ENCODE measurements around the gene GNAT3. TPM values are rescaled to one million over a fixed set of nuclear protein-coding genes. Genes with fewer than 3 reads are reported as not detected.

The GNAT3 gene
- total and polyA plus RNA-seq, 2 donors from 2014 or later = not detected

DNA sequence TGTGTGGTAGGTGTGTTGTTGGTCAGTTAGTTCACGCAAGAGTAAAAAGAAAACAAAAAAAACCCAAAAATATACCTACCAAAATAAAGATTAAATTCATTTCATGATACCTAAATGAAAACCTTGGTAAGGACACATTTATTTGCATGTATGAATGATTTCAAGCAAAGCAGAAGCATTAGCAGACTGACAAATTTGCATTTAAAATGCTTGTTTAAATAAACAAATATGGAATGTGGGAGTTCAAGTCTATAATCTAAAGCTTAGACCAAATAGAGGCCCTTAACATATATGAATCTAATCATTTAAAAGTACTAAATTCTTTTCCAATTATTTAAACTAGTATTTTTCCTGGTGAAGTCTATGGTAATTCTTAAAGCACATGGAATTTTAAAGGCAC is 35.8 kb downstream of the GNAT3 start:
- no peak for FAIRE-seq

DNA sequence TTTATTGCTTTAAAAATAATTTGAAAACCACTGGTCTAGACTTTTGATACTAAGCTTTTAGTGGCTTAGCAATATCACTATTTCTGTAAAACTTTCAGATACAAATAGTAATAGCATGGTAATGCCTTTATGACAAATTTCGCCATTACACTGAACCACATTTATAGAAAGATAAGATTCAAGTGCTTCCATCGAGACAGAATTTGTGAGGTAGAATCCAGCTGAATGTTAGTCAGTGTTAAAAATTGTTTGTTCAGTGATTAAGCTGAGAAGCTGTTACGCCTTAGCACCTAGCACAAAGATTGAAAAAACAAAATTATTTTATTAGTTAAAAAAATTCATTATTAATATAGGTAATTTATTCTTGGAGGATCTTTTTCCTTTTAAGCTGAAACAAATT is 36.5 kb downstream of the GNAT3 start:
- TF ChIP-seq, protein P1, sequence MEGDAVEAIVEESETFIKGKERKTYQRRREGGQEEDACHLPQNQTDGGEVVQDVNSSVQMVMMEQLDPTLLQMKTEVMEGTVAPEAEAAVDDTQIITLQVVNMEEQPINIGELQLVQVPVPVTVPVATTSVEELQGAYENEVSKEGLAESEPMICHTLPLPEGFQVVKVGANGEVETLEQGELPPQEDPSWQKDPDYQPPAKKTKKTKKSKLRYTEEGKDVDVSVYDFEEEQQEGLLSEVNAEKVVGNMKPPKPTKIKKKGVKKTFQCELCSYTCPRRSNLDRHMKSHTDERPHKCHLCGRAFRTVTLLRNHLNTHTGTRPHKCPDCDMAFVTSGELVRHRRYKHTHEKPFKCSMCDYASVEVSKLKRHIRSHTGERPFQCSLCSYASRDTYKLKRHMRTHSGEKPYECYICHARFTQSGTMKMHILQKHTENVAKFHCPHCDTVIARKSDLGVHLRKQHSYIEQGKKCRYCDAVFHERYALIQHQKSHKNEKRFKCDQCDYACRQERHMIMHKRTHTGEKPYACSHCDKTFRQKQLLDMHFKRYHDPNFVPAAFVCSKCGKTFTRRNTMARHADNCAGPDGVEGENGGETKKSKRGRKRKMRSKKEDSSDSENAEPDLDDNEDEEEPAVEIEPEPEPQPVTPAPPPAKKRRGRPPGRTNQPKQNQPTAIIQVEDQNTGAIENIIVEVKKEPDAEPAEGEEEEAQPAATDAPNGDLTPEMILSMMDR (IDR thresholded peaks at IDR 0.05; ENCODE audit: borderline replicate concordance, extremely low read depth, insufficient read depth) = no peak

More for the DNA sequence above, 35.8 kb downstream of the GNAT3 start:
- H3K9me3 ChIP-seq (ENCODE audit: control insufficient read depth in 2 of 3, insufficient read depth in 1 of 3, low read length in 3 of 3) = no peaks in the 10 kb centered on the region
- no peak for DNase-seq
- H3K4me3 ChIP-seq (ENCODE audit: low read length in 3 of 3) = no peak overlapping the region
- no peaks in the 10 kb centered on the region for H3K36me3 ChIP-seq (ENCODE audit: control insufficient read depth in 2 of 3, insufficient read depth in 3 of 3, low read length in 3 of 3)
- no peak overlapping the region for H3K9ac ChIP-seq (ENCODE audit: low read length in 3 of 3)
- H3K4me1 ChIP-seq (ENCODE audit: control insufficient read depth in 2 of 3, insufficient read depth in 2 of 3, low read depth in 1 of 3, low read length in 3 of 3) = peaks cover 0 to 6% (median 2%) of the 10 kb centered on the region in 3 donors
- intact Hi-C loops (cut with DNase I) = no loop called here
- TF ChIP-seq, protein P1 (IDR thresholded peaks at IDR 0.05; ENCODE audit: borderline replicate concordance, extremely low read depth, insufficient read depth) = no peak
- no peak overlapping the region for H3K27ac ChIP-seq (ENCODE audit: low read depth in 2 of 2, low read length in 2 of 2)
- no peaks in the 10 kb centered on the region for H3K27me3 ChIP-seq (ENCODE audit: control insufficient read depth, insufficient read depth, low read length)

DNA sequence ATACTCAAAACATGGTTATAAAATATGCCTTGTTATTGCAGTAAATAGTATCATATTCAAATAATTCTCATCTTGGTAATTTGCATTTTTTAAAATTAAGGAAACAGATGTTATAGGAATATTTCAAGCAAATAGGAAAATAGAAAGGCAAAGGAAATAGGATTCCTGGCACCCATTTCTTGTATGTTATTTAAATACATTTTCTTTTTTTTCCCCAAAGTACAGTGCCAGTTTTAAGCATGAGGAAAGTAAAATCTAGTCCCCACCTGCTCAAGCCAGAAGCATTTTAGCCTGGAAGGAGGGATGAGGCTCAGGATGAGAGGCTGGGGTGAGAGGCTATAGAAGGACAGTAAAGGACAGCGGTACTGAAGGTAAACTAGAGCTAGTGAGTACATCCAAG is 38.1 kb downstream of the GNAT3 start:
- intact Hi-C loops (cut with DNase I) = no loop called here
- no peak overlapping the region for H3K9ac ChIP-seq (ENCODE audit: low read length in 3 of 3)
- no peaks in the 10 kb centered on the region for H3K9me3 ChIP-seq (ENCODE audit: control insufficient read depth in 2 of 3, insufficient read depth in 1 of 3, low read length in 3 of 3)
- H3K27me3 ChIP-seq (ENCODE audit: control insufficient read depth, insufficient read depth, low read length) = no peaks in the 10 kb centered on the region
- H3K27ac ChIP-seq (ENCODE audit: low read depth in 2 of 2, low read length in 2 of 2) = no peak overlapping the region
- H3K4me1 ChIP-seq (ENCODE audit: control insufficient read depth in 2 of 3, insufficient read depth in 2 of 3, low read depth in 1 of 3, low read length in 3 of 3) = peaks cover 0 to 3% (median 2%) of the 10 kb centered on the region in 3 donors
- no peak for FAIRE-seq
- H3K36me3 ChIP-seq (ENCODE audit: control insufficient read depth in 2 of 3, insufficient read depth in 3 of 3, low read length in 3 of 3) = no peaks in the 10 kb centered on the region
- no peak for DNase-seq
- TF ChIP-seq, protein P1 (IDR thresholded peaks at IDR 0.05; ENCODE audit: borderline replicate concordance, extremely low read depth, insufficient read depth) = no peak
- H3K4me3 ChIP-seq (ENCODE audit: low read length in 3 of 3) = no peak overlapping the region

More for the DNA sequence above, 36.5 kb downstream of the GNAT3 start:
- Histone ChIP-seq H3K27me3 (ENCODE audit: control insufficient read depth, insufficient read depth, low read length) (no peaks in the 10 kb centered on the region), H3K9ac (ENCODE audit: low read length in 3 of 3) (no peak overlapping the region), H3K4me3 (ENCODE audit: low read length in 3 of 3) (no peak overlapping the region), H3K4me1 (ENCODE audit: control insufficient read depth in 2 of 3, insufficient read depth in 2 of 3, low read depth in 1 of 3, low read length in 3 of 3) (peaks cover 0 to 3% (median 2%) of the 10 kb centered on the region in 3 donors), H3K36me3 (ENCODE audit: control insufficient read depth in 2 of 3, insufficient read depth in 3 of 3, low read length in 3 of 3) (no peaks in the 10 kb centered on the region), H3K27ac (ENCODE audit: low read depth in 2 of 2, low read length in 2 of 2) (no peak overlapping the region), H3K9me3 (ENCODE audit: control insufficient read depth in 2 of 3, insufficient read depth in 1 of 3, low read length in 3 of 3) (no peaks in the 10 kb centered on the region)
- no peak for DNase-seq
- no peak for FAIRE-seq
- intact Hi-C loops (cut with DNase I) = no loop called here
